Inflammatory macrophage (primary cell): ENCODE data around the gene LRRC32.
A peak's percentile ranks its signal among the peaks of the same experiment; 100 is the strongest.

Experiments
- DNase-seq, 2 donors: peaks; one replicate each; pipeline ENCODE4 v3.0.0-alpha.2; 2020 to 2022

LRRC32 gene

DNA sequence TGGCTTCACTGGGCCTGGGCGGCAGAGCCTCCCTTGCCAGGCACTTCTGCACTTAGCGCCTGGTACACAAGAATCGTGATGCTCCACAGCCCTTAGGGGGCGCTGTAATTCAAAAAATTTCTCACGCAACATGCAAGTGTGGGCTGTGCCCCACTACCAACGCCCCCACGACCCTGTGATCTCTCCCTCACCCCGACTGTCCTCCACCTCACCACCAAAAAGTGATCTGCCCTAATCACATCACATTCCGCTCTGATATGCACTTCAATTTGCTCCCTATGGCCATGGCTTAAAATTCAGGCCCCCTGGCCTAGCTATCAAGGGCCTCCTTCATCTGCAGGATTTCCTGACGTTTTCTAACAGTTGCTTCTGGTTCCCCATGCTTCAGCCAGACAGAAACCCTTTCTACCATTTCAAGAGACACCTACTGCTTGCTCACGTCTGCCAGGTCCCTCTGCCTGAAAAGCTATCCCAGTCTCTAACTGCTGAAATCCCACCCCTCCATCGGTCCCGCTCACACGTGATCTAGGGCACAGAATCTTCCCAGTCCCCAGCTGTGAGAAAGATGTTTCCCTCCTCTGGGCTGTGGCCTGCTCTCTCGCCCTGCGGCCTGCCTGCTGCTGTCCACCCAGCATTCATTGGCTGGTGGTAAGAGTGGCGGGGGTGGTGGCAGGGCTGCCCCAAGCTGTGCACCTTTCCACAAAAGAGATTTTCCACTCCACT, 27.9 kb upstream of the LRRC32 start:
- peak; percentile 32 to 48 for DNase-seq

DNA sequence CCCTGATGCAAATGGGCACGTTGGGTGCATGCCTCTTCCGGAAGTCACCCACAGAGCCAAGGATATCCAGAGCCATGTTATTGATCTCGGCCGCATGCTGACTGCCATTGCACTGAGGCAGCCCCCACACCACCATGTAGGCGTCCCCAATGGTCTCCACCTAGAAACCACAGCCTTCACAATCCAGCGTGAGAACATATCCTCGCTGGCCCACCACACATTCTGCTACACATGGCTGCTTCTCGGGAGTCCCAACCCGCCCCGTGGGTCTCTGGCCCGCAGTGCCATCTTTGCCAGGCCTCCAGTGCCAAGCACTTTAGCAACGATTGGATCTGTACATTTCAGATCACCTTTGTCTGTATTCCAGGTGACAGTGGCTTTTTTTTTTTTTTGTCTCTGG, 26.2 kb upstream of the LRRC32 start:
- DNase-seq, result no peak

DNA sequence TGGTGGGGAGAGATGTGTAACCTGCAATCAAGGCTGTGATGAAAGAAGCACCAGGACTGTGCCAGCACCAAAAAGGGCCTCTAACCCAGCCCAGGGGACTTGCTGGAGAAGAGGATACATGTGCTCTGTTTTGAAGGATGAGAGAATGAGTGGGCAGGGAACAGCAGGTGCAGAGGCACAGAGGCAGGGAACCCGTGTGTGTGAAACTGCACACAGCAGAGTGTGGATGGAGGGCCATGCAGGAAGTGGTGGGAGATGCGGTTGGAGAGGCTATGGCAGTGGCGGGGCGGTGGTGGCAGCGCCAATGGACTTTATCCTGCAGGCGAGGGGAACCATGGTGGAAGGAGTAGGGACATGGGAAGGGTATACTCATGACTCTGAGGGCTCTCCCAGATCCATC, 25.2 kb upstream of the LRRC32 start:
- DNase-seq, result peak in 1 of 2 donors; percentile 67

DNA sequence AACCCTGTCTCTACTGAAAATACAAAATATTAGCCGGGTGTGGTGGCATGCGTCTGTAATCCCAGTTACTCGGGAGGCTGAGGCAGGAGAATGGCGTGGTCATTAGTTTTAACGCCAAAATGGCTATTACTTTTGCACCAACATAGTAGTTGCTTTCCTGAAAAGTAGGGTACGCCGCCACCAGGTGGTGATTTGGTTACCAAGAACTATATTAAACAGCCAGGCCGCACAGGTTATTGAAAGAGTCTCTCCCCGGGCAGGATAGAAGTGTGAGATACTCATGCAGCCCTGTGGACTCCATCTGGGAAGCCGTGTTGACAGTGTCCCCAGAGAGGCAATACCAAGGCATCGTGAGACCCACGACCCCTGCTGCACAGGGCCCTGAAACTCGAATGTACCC, 24.6 kb upstream of the LRRC32 start:
- no peak for DNase-seq

DNA sequence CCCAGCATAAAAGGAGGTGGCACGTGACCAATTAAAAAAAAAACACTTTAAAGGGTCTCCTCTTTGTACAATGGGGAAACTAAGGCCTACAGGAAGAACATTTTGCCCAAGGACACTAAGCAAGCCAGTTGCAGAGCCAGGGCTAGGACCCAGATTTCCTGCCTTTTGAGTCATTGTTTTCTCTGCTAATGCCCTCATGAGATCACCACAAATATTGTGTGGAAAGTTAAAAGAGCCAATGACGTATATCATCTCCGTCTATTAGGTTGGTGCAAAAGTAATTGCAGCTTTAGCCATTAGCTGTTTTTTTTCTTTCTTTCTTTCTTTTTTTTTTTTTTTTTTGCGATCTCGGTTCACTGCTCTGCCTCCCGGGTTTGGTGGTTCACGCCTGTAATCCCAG, 24.1 kb upstream of the LRRC32 start:
- peak in 1 of 2 donors; percentile 35 for DNase-seq

DNA sequence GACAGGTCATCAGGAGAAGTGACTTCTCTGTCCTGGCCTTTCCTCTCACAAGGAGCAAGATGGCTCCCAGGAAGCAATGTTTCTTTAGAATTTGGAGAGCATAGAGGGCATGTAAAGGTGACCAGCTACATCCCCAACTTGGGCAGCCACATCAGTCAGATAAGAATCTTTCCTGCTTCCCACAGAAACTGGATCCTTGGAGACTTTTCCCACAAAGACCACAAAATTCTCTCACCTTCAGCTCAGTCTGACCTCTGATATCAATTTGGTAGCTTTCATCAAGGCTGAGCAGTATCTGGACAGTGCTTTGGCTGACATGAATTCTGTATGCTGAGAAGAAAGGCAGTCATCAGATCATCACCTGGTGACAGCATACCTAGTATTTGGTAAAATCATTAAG, 23.3 kb upstream of the LRRC32 start:
- DNase-seq, result no peak

DNA sequence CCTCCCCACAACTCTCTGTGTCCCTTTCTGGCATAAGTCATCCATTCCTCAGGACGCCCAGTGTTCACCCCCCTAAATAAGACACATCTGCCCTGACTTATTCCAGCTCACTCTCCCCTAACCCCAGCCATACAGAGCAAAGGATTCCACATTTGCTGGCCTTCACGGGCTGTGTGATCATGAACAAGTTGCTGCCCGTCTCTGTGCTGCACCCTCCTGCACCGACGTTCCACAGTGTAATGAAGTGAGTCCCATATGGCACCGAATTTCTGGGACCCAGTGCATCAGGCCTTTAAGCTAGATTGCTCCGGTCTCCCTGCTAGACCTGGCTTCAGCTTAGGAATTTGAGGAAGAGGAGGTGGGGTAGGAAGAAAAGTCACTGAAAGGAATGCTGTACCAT, 22.4 kb upstream of the LRRC32 start:
- no peak for DNase-seq

DNA sequence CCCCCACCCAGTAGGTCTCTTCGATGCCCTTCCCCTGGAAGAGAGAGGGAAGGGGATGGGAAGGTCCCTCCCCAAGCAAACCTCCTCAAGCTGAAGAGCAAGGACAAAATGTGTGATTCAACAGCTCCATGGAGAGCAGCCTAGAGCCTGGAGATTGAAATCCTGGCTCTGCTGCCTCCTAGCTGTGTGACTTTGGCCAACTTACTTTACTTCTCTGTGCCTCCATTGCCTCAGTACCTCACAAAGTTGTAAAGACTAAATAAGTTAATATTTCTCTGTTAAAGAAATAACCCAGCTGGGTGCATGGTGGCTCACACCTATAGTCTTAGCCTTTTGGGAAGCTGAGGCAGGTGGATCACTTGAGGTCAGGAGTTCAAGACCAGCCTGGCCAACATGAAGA, 21.1 kb upstream of the LRRC32 start:
- no peak for DNase-seq

DNA sequence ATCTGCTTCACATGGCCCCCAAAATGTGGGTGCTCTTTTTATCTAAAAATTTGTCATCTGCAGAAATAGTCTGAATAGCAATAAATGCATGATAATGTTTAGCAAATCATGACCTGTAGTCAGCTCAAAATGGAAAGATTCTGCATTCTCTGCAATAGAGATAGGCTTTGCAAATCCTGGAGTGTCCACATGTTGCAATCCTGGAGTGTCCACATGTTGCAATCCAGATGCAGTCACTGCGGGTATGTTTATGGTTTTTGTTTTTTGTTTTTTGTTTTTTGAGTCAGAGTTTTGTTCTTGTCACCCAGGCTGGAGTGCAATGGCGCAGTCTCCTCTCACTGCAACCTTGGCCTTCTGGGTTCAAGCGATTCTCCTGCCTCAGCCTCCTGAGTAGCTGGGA, 20.2 kb upstream of the LRRC32 start:
- DNase-seq, result peak; percentile 92 to 94

DNA sequence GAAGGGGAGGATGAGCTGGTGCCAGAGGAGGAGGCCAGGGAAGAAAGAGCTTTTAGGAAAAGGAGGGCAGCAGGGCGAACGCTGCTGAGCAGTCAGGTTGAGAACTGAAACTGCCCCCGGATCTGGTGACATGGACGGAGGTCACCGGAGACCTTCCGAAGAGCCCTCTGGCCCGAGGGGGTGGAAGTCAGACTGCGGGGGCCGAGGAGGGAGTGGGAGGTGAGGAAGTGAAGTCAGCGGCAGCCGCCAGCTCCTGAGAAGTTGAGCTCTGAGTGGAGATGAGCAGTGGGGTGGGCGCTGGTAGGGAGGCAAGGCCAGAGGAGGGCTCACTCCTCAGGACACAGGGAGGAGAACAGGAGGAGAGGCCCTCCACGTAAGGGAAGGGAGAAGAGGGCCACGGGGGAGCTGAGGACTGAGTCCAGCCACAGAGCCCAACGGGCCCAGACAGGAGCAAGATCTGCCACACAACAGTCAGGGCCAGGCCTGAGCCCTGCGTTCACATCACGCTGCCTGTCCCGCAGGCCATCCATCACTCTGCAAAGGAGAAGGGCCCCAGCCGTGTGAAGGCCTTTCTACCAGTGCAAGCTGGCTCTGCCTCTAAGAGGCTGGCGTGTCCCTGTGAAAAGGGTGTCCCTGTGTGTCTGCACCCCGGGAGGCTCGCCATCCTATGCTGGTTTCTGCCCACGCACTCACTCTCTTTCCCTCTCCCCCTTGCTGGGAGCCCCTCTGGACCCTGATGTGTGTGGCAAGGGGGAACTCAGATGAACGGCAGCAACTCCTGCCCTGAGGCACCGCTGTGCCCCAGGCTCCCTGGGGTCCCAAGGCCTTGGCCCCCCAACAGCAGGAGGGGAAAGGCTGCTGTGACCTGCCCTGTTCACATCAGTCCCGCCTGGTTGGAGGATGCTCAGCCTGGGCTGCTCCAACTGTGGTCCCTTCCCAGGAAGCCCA, 19.0 kb upstream of the LRRC32 start:
- DNase-seq, result peak; percentile 90 to 97

DNA sequence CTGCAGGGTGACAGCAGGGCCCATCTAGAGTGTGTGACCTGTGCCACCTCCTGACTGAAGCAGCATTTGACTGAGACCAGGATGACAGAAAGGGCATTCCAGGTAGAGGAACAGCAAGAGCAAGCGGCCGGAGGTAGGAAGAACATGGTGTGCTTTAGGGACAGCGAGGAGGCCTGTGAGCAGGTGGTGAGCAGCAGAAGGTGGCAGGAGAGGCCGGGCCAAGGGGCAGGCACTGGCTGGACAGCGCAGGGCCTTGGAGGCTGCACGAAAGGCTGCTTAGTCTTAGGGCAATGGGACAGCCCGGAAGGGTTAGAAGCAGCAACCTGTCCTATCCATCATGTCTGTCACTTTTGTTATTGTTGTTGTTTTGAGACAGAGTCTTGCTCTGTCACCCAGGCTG, 17.6 kb upstream of the LRRC32 start:
- DNase-seq, result no peak

DNA sequence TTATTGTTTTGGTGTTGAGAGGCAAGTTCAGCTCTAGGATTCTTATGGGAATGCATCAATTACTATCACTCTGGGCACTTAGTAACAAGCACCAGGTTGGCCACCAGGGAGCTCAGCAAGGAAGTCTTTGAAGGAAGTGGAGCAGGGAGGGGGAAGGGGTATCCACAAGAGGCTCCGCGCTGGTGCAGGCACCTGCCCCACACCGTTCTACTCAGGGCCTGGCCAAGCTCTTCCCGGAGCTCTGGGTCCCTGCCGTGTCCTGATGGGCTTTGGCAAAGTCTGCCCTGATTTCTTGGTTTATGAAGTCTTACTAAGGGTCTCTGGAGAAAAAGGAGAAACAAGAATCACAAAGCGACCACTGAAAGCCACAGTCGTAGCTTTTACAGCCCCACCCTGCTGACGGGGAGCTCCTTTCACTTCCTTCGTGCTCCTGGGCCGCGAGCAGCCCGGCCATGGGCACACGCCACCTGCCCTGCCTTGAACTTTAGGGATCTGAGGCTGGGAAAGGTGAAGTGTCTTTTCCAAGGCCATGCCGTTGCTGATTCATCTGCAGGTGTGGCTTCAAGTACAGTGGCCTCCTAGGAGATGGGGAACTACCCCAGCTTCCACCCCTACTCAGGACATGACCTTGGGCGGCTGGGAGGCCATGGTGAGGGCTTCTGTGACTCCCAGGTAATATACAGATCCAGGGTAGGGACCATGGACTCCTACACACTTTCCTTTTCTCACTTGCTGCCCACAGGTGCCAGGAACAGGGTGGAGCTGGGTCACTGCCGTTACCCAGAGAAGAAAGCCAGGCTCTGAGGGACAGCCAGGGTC, 15.9 kb upstream of the LRRC32 start:
- DNase-seq, result peak; percentile 28 to 43

DNA sequence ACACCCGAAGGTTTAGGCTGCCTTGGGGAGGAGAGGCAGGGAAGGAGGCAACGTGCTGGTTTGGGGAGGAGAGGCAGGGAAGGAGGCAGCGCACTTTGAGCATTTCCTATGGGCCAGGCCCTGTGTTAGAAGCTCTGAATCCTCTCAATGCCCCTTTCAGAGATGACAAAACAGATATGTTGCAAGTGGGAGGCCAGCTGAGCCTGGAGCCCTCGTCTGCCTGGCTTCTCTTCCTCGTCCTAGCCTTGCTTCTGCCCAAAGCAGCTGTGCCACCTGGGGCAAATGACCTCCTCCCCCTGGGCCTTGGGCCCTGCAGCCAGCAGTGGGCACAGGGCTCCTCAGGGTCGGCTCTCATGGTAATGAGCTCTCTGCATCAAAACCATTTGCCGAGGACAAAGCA, 15.3 kb upstream of the LRRC32 start:
- peak; percentile 26 to 50 for DNase-seq

DNA sequence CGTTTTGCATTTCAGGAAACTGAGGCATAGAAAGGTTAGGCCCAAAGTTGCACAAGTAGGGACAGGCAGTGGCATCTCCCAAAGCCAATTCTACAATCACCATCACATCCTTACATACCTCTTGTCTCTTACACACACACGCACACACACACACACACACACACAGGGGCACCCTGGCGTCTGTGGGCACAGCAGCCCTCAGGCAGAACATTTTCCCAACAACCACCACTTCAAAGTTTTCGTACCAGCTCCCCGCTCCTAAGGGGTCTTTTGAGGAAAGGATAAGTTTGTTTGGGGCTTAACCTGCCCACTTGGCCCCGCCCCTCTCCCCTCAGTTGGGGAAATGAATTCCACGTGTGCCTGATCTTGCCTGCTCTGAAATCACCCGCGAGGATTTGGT, 14.7 kb upstream of the LRRC32 start:
- DNase-seq, result no peak

DNA sequence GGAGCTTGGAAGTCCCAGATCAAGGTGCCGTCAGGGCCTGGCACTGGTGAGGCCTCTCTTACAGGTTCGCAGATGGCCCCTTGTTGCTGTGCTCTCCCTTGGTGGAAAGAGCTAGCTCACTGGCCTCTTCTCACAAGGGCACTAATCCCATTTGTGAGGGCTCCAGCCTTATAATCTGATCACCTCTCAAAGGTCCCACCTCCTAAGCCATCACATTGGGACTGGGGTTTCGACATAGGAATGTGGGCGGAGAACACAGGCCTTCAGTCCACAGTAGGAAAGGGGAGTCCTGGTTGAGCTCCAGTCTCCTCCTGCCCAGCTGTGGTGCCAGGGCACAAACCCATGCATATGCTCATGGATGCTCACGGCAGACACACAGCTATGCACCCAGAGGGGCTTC, 14.0 kb upstream of the LRRC32 start:
- DNase-seq, result peak in 1 of 2 donors; percentile 8

DNA sequence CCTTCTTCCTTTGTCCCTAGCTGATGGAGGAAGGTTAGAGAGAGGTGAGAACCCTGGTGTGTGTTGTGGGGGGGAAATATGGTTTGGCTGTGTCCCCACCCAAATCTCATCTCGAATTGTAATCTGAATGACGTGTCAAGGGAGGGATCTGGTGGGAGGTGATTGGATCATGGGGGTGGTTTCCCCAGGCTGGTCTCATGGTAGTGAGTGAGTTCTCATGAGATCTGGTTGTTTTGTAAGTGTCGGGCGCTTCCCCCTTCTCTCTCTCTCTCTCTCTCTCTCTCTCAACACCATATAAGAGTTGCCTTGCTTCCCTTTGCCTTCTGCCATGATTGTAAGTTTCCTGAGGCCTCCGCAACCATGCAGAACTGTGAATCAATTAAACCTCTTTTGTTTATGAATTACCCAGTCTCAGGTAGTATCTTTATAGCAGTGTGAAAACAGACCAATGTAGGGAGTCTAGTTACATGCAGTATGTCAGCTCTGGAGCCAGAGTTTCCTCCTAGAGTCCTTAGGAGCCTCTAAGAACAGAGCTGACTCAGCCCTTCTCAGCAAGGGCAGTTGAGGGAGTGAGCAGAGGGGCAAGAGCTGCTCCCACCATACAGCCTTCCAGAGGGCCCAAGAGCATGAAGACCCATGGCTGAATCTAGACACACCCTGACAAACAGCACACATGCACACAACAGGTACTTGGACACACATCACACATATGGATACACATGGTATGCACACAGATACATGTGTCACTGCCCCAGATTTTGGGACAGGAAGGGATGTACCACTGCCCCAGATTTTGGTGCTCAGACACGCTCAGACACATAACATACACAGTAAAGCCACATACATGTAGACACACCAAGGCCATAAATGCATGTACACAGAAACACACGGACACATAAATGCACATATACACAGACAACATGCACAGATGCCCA, 12.9 kb upstream of the LRRC32 start:
- peak; percentile 57 to 76 for DNase-seq

DNA sequence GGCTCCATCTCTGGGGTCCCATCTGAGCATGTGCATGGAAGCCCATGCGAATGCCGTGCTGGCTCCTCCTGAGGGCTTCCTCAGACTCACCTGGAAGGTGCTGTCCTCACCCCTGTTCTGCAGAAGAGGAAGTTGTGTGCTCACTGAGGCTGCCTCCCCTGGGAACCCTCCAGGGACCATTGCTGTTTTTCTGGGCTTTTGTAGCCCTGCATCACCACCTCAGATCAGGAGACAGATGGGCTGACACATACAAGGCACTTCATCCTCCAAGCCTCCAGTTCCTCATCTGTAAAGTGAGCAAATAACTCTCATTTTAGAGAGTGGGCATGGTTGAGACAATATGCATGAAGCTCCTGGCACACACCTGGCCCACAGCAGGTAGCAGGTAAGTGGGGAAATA, 12.1 kb upstream of the LRRC32 start:
- DNase-seq, result peak in 1 of 2 donors; percentile 13

DNA sequence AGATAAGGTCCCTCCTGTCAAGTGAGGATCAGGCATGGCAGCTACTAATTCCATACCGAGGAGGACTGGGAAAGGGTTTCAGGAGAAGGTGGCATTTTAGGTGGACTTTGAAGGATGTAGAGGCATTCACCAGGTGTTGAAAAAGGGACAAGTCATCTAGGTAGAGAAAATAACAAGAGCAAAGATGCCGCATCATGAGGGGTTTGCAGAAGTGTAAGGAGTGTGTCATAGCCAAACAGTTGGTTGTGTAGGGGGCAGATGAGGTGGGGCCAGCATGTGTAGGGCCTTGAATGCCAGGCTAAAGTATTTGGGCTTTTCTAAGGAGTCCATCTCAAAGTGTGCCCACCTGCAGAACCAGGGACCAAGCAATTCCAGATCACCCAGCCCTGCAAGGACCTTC, 11.6 kb upstream of the LRRC32 start:
- no peak for DNase-seq

DNA sequence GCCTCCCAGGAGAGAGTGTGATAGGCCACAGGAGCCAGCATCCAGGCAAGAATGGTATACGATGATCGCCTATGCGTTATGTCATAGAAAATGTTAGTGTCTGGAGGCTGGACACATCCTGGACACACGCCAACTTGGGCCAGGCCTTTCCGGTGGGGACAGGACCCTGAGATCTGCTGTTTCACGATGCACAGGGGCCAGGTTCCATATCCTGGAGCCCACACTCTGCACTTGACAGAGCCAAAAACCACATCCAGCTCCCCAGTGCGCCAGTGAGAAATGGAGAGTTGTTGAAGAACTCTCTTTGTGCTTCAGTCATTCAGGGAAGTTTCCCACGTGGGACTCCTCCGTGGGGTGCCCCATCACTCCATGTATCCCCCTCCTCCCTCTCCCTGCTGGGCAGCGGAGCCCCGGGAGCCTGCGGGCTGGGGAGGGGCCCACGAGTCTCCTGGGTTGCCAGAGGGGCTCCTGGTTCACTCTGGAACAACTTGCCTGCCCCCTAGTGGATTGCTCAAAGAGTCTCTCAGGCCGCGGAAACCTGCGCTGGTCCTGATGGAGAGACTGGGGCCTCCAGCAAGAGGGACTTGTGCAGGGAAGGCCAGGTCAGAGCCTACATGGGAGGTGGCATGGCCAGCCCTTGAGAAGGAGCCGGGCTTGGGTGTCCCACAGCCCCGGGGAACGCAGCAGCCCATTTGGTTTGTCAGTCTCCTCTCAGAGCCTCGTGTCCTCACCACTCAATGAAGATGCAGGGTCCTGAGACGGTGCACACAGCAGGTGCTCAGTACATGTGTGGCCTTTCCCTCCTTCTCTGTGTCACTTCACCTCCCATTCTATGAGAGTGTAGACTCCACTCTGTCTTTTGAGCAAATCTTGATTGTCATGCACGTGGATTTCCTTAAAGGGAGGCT, 10.2 kb upstream of the LRRC32 start:
- DNase-seq, result peak; percentile 54 to 64

DNA sequence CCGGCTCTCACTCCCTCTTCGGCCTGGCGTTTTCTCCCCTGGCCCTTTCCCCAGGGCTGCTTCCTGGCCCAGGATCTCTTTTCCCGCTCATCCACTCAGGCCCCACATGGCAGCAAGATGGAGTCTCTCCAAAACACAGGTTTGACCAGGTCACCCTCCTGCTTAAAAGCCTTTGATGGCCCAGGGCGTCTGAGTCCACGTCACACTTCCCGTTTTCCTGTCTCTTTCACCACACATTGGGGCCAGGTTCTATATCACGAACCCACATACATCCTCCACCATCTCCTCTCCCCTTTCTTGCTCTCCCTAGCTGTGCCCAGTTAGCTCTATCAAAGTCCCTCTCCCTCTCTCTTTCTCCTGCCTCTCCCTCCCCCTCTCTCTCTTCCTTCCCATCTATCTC, 7.8 kb upstream of the LRRC32 start:
- DNase-seq, result no peak

DNA sequence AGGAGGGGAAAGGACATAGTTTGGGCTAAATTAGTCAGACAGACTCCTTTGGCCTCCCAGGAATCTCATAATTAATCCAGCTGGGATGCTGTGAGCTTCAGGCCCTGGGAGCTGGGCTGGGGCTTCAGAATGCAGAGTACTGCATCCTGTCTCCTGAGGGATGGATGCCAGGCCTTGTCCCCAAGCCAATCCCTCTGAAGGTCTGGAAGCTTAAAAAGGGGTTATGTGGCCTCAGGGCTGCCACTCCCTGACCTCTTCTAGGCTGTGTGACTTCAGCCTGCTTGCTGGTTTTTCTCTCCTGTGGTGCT, 6.9 kb upstream of the LRRC32 start:
- DNase-seq, result no peak
